HepG2 (cell line): ENCODE data around the gene PIP4K2C. TPM values are rescaled to one million over a fixed set of nuclear protein-coding genes. Genes with fewer than 3 reads are reported as not detected.

ENCODE experiments used
- ELF1 ChIP-seq: sonication (generic); formaldehyde crosslinking; IDR thresholded peaks from 2 replicates; pipeline ENCODE4 v1.4.0; 2020; ENCODE audit warnings: missing genetic modification reagents
- FOSL2 ChIP-seq: sonication (generic); formaldehyde crosslinking; IDR thresholded peaks from 2 replicates; pipeline ENCODE4 v1.4.0; 2020; ENCODE audit warnings: missing genetic modification reagents
- KAT2B ChIP-seq: fragments of 150-350 bp; IDR thresholded peaks from 2 replicates; pipeline ENCODE4 v1.6.1; 2014; ENCODE audit warnings: low read depth, low read length, borderline replicate concordance
- ZBED4 ChIP-seq: sonication (generic); formaldehyde crosslinking; IDR thresholded peaks from 2 replicates; pipeline ENCODE4 v1.4.0; 2020; ENCODE audit warnings: missing genetic modification reagents, borderline replicate concordance
- ZHX2 ChIP-seq, 2 experiments: sonication (generic) in 1 of 2; formaldehyde crosslinking in 1 of 2; IDR thresholded peaks; 2 replicates each; pipeline versions ENCODE4 v1.6.1 to v1.9.0; 2014 to 2022; ENCODE audit warnings: antibody characterized with exemption in 1 of 2, borderline replicate concordance in 1 of 2, inconsistent platforms in 1 of 2, low read depth in 1 of 2, missing genetic modification reagents in 1 of 2
- polyA plus RNA-seq, 8 experiments: library from polyadenylated mRNA; depleted of rRNA in 3 of 8; stranded (reverse) in 7 of 8; unstranded in 1 of 8; fragments of >200 nt; fragmentation: Illumina TruSeq in 4 of 8; extraction: Trizol in 4 of 8; gene quantifications; 2 replicates each; pipeline versions ENCODE4 v1.2.1 to v1.2.3, GENCODE V29; 2011 to 2016; ENCODE audit warnings: low read depth in 4 of 8, missing spikeins in 1 of 8, mixed read lengths in 1 of 8; ENCODE audit not compliant: insufficient read depth in 1 of 8
- total RNA-seq, 5 experiments: library from RNA; depleted of rRNA; stranded (reverse); fragments of >200 nt; fragmentation: Illumina TruSeq; extraction: Trizol; gene quantifications; 2 replicates each; pipeline ENCODE4 v1.2.3, GENCODE V29; 2016; ENCODE audit warnings: low read depth in 1 of 5

The PIP4K2C gene
- total and polyA plus RNA-seq, 2 of the 13 experiments (the other 11 are each of a cell fraction or from before 2014, with no cell fraction given), result 23.3 to 26.4 TPM

GRCh38 chr12:57579677-57580465, 11.1 kb upstream of the PIP4K2C start (continued):
- TF ChIP-seq ZHX2 (IDR thresholded peaks at IDR 0.05; ENCODE audit: low read depth) (no peak), ZHX2 (CRISPR knock-in tag; IDR thresholded peaks at IDR 0.05; ENCODE audit: borderline replicate concordance) (peak; percentile 45; the same call in 1 of the 2 replicates), KAT2B (0 out of 2 replicates have a peak, but pooled peaks have one; percentile 44), ZBED4 (CRISPR knock-in tag) (0 out of 2 replicates have a peak, but pooled peaks have one; percentile 31), ELF1 (CRISPR knock-in tag) (peak; percentile 23), FOSL2 (CRISPR knock-in tag) (peak; percentile 91)
